Measurements from ENCODE around the gene TNNT2. TPM values are rescaled to one million over a fixed set of nuclear protein-coding genes. Genes with fewer than 3 reads are reported as not detected.

Gene TNNT2
- total RNA-seq, 1 experiment from 2014 or later = not detected

- intact Hi-C loops (cut with micrococcal nuclease; ENCODE audit: unreplicated experiment) (loop anchor here (2.0 kb wide), 1 partner anchor 105 kb away; no protein-coding TSS in a partner anchor), in situ Hi-C loops (cut with HindIII; ENCODE audit: low pct_unique_long_range_greater_than_20kb, low sequenced_read_pairs) (no loop called here)
- no peak for TF ChIP-seq POLR2AphosphoS5 (IDR thresholded peaks at IDR 0.05; ENCODE audit: low read depth, low read length)
- TF ChIP-seq TCF7L2 (IDR thresholded peaks at IDR 0.05; ENCODE audit: low read depth, low read length) = no peak
- TF ChIP-seq SIN3A (IDR thresholded peaks at IDR 0.05; ENCODE audit: borderline replicate concordance, insufficient read depth, low read depth, low read length) = no peak
- no peak for TF ChIP-seq CTCF (IDR thresholded peaks at IDR 0.05)
- TF ChIP-seq, protein P1, sequence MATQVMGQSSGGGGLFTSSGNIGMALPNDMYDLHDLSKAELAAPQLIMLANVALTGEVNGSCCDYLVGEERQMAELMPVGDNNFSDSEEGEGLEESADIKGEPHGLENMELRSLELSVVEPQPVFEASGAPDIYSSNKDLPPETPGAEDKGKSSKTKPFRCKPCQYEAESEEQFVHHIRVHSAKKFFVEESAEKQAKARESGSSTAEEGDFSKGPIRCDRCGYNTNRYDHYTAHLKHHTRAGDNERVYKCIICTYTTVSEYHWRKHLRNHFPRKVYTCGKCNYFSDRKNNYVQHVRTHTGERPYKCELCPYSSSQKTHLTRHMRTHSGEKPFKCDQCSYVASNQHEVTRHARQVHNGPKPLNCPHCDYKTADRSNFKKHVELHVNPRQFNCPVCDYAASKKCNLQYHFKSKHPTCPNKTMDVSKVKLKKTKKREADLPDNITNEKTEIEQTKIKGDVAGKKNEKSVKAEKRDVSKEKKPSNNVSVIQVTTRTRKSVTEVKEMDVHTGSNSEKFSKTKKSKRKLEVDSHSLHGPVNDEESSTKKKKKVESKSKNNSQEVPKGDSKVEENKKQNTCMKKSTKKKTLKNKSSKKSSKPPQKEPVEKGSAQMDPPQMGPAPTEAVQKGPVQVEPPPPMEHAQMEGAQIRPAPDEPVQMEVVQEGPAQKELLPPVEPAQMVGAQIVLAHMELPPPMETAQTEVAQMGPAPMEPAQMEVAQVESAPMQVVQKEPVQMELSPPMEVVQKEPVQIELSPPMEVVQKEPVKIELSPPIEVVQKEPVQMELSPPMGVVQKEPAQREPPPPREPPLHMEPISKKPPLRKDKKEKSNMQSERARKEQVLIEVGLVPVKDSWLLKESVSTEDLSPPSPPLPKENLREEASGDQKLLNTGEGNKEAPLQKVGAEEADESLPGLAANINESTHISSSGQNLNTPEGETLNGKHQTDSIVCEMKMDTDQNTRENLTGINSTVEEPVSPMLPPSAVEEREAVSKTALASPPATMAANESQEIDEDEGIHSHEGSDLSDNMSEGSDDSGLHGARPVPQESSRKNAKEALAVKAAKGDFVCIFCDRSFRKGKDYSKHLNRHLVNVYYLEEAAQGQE (IDR thresholded peaks at IDR 0.05; ENCODE audit: insufficient read depth in 1 of 2, low read depth in 2 of 2, low read length in 1 of 2) = no peak
- H3K4me3 ChIP-seq (ENCODE audit: low read depth in 2 of 2, low read length in 2 of 2) = no peak overlapping the region
- no peak overlapping the region for H3K27ac ChIP-seq (ENCODE audit: low read length)
- H3K4me1 ChIP-seq (ENCODE audit: control insufficient read depth, insufficient read depth, low read length) = no peaks in the 10 kb centered on the region
- no peak for DNase-seq (ENCODE audit: low read depth, low spot score)
- ChIA-PET CTCF (interaction anchor here (1.5 kb wide), 1 partner anchor 13 kb away, joined by 8 read pairs; no protein-coding TSS in a partner anchor), POLR2A (no interaction called here)
- H3K9me3 ChIP-seq (ENCODE audit: control insufficient read depth, insufficient read depth, low read depth, low read length) = no peaks in the 10 kb centered on the region
- no peak for ATAC-seq
- BruUV-seq (replicated peaks) = no TSS peak
- H3K36me3 ChIP-seq (ENCODE audit: control insufficient read depth, insufficient read depth, low read length) = no peaks in the 10 kb centered on the region
- no peaks in the 10 kb centered on the region; the same call in 1 of the 2 replicates for H3K27me3 ChIP-seq (ENCODE audit: control insufficient read depth, insufficient read depth, low read length)
These were observed 17.6 kb downstream of the TNNT2 start for GRCh38 chr1:201359873-201360210.

DNA sequence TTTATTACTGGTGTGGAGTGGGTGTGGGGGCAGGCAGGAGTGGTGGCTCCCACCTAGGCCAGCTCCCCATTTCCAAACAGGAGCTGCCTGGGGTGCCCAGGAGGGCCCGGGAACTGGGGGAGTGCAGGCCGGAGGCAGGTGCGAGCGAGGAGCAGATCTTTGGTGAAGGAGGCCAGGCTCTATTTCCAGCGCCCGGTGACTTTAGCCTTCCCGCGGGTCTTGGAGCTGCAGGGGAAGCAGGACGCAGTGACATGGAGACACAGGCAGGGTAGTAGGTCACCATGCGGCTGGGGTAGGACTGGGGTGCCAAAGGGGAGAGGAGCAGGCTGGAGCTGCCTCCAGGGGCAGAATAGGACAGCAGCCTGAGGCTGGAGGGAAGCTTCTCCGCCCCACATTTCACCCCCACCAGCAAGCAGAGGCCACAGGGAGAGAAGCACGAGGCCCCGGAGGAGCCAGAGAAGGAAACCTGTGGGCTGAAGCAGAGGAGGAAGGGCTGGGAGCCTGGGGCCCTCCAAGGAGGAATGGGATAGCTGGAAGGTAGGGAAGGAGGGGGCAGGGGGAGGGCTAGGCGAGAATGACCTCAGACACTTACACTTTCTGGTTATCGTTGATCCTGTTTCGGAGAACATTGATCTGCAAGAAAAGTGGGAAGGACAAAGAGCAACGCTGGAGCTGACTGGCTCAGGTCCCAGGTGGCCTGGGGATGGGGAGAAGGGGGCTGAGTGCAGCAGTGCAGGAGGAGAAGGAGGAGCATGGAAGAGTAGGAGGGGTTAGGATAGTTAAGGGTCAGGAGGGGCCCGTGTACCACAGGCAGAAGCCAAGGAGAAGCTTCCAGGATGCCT is 18.2 kb downstream of the TNNT2 start:
- Histone ChIP-seq H3K4me1 (ENCODE audit: control insufficient read depth, insufficient read depth, low read length) (no peaks in the 10 kb centered on the region), H3K27me3 (ENCODE audit: control insufficient read depth, insufficient read depth, low read length) (no peaks in the 10 kb centered on the region; the same call in 1 of the 2 replicates), H3K4me3 (ENCODE audit: low read depth in 2 of 2, low read length in 2 of 2) (no peak overlapping the region), H3K27ac (ENCODE audit: low read length) (no peak overlapping the region), H3K9me3 (ENCODE audit: control insufficient read depth, insufficient read depth, low read depth, low read length) (no peaks in the 10 kb centered on the region), H3K36me3 (ENCODE audit: control insufficient read depth, insufficient read depth, low read length) (no peaks in the 10 kb centered on the region)
- no TSS peak for BruUV-seq (replicated peaks)
- TF ChIP-seq TCF7L2 (IDR thresholded peaks at IDR 0.05; ENCODE audit: low read depth, low read length) = no peak
- TF ChIP-seq CTCF (IDR thresholded peaks at IDR 0.05) = no peak
- TF ChIP-seq, protein P1 (IDR thresholded peaks at IDR 0.05; ENCODE audit: insufficient read depth in 1 of 2, low read depth in 2 of 2, low read length in 1 of 2) = no peak
- no peak for TF ChIP-seq SIN3A (IDR thresholded peaks at IDR 0.05; ENCODE audit: borderline replicate concordance, insufficient read depth, low read depth, low read length)
- TF ChIP-seq POLR2AphosphoS5 (IDR thresholded peaks at IDR 0.05; ENCODE audit: low read depth, low read length) = no peak
- POLR2A ChIA-PET = no interaction called here
- DNase-seq (ENCODE audit: low read depth, low spot score) (no peak), ATAC-seq (no peak)
- CTCF ChIA-PET = interaction anchor here (1.5 kb wide), 1 partner anchor 13 kb away, joined by 8 read pairs; no protein-coding TSS in a partner anchor
- intact Hi-C loops (cut with micrococcal nuclease; ENCODE audit: unreplicated experiment) = no loop called here
- in situ Hi-C loops (cut with HindIII; ENCODE audit: low pct_unique_long_range_greater_than_20kb, low sequenced_read_pairs) = no loop called here

All from Panc1 (cell line).